GM12872 (cell line): ENCODE results near the gene KIAA1755.

ENCODE experiments used
- TF ChIP-seq, protein P1 (sequence below): IDR thresholded peaks from 3 replicates; pipeline ENCODE4 v1.5.1; 2011; ENCODE audit warnings: low read depth, mild to moderate bottlenecking, low read length, moderate library complexity; ENCODE audit not compliant: insufficient read depth

KIAA1755 gene

DNA sequence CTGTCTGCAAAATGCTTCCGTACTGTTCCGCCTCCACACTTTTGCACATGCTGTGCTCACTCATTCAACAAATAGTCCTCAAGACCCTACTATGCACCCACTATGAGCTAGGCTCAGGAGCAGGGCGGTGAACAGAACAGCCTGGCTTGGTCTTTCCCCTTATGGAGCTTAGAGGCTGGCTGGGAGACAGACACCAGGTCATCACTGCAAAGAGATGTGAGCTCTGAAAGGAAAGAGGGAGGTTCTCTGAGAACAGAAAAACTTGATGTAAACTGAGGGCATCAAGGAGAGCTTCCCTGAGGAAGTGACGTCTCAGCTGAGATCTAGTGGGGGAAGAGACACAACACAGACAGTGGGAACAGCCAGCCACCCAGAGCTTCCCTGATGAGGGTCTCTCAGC, 64.5 kb downstream of the KIAA1755 start:
- TF ChIP-seq, protein P1, sequence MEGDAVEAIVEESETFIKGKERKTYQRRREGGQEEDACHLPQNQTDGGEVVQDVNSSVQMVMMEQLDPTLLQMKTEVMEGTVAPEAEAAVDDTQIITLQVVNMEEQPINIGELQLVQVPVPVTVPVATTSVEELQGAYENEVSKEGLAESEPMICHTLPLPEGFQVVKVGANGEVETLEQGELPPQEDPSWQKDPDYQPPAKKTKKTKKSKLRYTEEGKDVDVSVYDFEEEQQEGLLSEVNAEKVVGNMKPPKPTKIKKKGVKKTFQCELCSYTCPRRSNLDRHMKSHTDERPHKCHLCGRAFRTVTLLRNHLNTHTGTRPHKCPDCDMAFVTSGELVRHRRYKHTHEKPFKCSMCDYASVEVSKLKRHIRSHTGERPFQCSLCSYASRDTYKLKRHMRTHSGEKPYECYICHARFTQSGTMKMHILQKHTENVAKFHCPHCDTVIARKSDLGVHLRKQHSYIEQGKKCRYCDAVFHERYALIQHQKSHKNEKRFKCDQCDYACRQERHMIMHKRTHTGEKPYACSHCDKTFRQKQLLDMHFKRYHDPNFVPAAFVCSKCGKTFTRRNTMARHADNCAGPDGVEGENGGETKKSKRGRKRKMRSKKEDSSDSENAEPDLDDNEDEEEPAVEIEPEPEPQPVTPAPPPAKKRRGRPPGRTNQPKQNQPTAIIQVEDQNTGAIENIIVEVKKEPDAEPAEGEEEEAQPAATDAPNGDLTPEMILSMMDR = no peak

DNA sequence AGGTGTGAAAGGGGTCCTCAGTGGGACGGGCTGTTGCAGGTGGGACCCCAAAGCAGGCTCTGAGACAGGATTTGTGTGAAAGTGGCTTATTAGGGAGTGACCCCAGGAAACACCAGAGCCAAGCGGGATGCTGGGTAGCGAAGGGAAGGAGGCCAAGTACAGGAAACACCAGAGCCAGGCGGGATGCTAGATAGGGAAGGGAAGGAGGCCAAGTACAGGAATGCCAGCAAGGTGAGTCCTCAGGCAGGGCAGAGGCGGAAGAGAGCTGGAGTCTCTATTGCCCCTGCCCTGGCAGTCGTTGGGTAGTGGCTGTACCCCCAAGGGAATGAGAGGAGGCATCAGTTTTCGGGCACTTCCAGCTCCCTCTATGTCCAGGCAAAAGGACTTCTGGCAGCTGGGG, 65.0 kb downstream of the KIAA1755 start:
- TF ChIP-seq, protein P1 = no peak

DNA sequence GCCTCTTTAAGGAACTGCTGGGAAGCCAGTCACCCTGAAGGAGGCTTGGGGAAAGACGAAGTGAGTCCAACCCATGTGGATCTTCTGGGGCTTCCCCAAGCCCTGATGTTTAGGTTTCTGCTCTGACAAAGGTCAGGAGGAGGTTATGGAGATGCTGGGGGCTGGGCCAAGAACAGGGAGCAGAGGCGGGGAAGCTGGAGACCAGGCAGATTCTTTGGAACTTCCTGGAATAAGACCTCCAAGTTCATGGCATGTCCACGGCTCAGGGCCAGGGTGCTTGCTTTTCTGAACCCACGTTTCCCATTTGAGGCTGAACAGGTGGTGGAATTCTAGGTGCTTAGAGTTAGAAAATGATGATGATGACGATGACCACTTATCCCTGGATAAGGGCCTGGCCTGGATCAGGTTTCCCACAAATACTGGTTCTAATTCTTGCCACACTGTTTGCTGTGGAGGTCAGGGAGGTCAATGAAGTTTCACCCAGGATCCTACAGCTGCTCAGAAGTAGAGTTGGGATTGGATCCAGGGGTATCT, 65.5 kb downstream of the KIAA1755 start:
- TF ChIP-seq, protein P1 = no peak

DNA sequence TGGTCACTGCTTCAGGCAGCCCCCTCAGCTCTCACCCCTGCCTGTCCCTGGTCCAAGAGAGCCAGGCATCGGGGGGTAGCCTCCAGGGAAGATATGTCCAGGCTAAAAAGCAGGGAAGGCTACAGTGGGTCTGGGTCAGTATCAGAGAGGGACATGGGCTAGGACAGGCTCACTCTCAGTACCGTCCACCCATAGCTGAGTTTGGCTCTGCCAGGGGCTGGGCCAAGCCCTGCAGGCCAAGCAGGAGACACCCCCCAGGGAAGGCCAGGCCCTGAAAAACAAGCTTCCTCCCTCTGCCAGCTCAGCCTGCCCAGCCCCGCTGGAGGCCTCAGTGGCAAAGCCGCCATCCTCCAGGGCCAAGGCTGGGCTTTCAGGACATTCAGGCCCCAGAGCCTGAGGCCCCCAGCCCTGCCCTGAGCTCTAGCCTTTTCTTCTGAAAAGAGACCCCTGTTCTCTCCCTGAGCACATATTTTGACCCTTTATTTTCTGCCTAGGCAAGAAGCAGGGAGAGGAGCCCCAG, 66.9 kb downstream of the KIAA1755 start:
- TF ChIP-seq, protein P1 = no peak

DNA sequence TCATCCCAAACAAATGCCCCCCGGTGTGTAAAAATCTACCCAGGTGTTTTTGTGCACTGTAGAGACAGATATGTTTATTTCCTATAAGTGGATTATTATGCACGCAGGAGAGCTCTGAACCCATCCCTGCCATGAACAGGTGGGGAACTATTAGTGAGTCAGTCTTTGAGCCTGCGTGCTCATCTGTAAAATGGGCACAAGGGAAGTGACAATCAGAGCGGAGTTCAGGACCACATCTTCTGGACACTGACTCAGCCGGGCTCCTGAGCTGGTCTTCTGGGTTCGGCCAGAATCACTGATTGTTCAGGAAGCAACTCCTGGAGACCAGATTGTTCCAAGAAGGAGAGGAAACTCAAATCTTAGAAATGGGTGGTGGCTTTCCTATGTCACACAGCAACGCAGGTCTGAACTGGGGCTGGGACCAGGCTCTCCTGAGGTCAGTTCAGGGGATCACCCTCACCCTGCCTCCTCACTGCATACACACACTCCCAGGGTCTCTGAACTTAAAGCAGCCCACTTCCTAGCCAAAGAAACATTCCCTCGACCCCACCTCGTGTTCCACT, 68.1 kb downstream of the KIAA1755 start:
- TF ChIP-seq, protein P1 = no peak

DNA sequence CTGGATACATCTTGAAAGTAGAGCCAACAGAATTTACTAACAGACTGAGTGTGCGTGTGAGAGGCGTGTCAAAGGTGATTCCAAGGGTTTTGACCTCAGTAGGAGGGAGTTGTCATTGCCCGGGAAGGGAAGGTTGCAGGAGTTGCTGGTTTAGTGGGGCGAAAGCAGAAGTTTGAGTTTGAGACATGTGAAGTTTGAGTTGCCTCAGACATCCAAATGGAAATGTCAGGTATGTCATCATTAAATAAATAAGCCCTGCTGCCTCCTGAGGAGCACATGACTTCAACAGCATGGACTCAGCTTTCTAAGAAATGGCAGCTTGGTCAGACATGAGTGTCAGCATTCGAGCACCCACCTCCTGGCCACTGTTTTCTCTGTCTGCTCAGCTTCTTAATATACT, 68.9 kb downstream of the KIAA1755 start:
- TF ChIP-seq, protein P1 = no peak

DNA sequence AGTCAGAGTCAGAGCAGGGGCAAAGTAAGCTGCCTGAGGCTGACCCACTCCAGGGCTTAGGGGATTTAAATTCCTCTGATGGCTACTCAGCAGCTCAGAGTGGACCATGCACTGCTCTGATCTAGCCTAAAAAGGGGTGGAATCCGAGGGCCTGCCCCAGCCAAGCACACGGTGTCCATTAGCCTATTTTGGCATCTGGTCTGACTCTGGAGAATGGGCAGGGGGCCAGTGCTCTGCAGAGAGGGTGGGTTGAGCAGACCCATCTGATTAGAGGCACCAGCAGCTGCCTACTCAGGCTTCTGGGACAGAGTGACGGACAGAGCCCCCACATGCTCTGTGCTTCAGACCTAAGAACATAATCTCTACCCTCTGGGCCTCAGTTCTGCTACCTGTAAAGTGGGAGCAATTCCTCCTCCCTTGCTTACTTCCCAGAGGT, 69.6 kb downstream of the KIAA1755 start:
- TF ChIP-seq, protein P1 = no peak
